ENCODE data around the gene ELMO1. TPM values are rescaled to one million over a fixed set of nuclear protein-coding genes. Genes with fewer than 3 reads are reported as not detected.

The ELMO1 gene
- total RNA-seq, 1 experiment from 2014 or later, result 7.8 TPM

DNA sequence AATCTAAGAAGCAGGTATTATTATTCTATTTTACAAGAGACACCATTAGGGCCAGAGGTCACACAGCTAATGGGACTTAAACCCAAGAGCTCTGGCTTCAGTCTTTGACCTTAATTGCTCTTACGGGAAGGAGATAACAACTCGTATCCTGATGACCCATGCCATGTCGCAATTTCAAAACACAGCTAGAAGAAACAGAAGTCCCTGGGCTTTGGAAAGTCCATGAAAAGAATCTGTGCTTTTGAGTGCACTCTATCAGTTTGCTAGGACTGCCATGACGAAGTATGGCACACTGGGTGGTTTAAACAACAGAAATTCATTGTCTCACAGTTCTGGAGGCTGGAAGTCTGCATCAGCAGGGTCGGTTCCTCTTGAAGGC is 476.5 kb downstream of the ELMO1 start:
- WGBS (ENCODE audit: extremely low coverage, insufficient read length, low lambda C conversion rate), result no CpG with 5 or more reads among the region's 5 CpGs
- H3K23me2 ChIP-seq (ENCODE audit: insufficient read length, low read depth, low read length, poor library complexity, severe bottlenecking), result no peaks in the 10 kb centered on the region
- no peak overlapping the region for H3K23ac ChIP-seq (ENCODE audit: insufficient read length, low read depth, low read length)
- H3K79me1 ChIP-seq (ENCODE audit: insufficient read depth, low read depth, low read length, poor library complexity, severe bottlenecking), result no peaks in the 10 kb centered on the region
- no peak overlapping the region for H2BK15ac ChIP-seq (ENCODE audit: low read depth, low read length)
- Mint-ChIP-seq H3K4me1 (peaks cover 3 to 4% of the 10 kb centered on the region in 2 experiments), H3K27me3 (ENCODE audit: low read depth) (no peaks in the 10 kb centered on the region), H3K4me3 (no peak overlapping the region), H3K36me3 (ENCODE audit: insufficient read depth in 1 of 3, low read depth in 3 of 3) (peaks cover 0 to 3% (median 0%) of the 10 kb centered on the region in 3 experiments; a peak in 2 of 7 replicates), H3K27ac (no peak overlapping the region), H3K9me3 (peaks cover 0 to 2% of the 10 kb centered on the region in 2 experiments; a peak in 2 of 5 replicates)
- no peak overlapping the region for H3K4me2 ChIP-seq (ENCODE audit: insufficient read depth, insufficient read length, low read length)
- H3K27ac ChIP-seq (ENCODE audit: insufficient read length, low read depth, low read length), result no peak overlapping the region
- H3K9ac ChIP-seq (ENCODE audit: extremely low read depth, insufficient read length, low read length), result no peak overlapping the region
- H2BK12ac ChIP-seq (ENCODE audit: insufficient read length, low read depth, low read length), result no peak overlapping the region
- no peak overlapping the region for H4K91ac ChIP-seq (ENCODE audit: insufficient read length, low read depth, low read length)
- H2AK5ac ChIP-seq (ENCODE audit: insufficient read length, low read length), result no peak overlapping the region
- H3K27me3 ChIP-seq (ENCODE audit: insufficient read depth, low read length), result no peaks in the 10 kb centered on the region
- no peak for DNase-seq
- no peak overlapping the region for H2BK20ac ChIP-seq (ENCODE audit: low read depth, low read length, poor library complexity, severe bottlenecking)
- no peaks in the 10 kb centered on the region for H3K4me1 ChIP-seq (ENCODE audit: insufficient read depth, low read length)
- H4K8ac ChIP-seq (replicated peaks; ENCODE audit: insufficient read length, low read depth, low read length), result no peak overlapping the region
- no peak overlapping the region for H3K18ac ChIP-seq (ENCODE audit: insufficient read length, low read depth, low read length)
- no peak overlapping the region for H4K5ac ChIP-seq (ENCODE audit: insufficient read length, low read depth, low read length)
- no peaks in the 10 kb centered on the region for H4K20me1 ChIP-seq (ENCODE audit: control insufficient read depth, insufficient read depth, insufficient read length)
- H3K4ac ChIP-seq (ENCODE audit: low read depth, low read length), result no peak overlapping the region
- H2BK5ac ChIP-seq (ENCODE audit: insufficient read length, low read length), result no peak overlapping the region
- H3K79me2 ChIP-seq (ENCODE audit: insufficient read depth, low read length), result no peaks in the 10 kb centered on the region
- H3T11ph ChIP-seq (ENCODE audit: low read length), result no peak overlapping the region
- no peak overlapping the region for H2BK120ac ChIP-seq (ENCODE audit: low read depth, low read length, poor library complexity, severe bottlenecking)
- no peak overlapping the region for H2AFZ ChIP-seq (ENCODE audit: low read length)
- no peak overlapping the region for H3K14ac ChIP-seq (ENCODE audit: insufficient read depth, low read length)
- H3K56ac ChIP-seq (ENCODE audit: insufficient read length, low read depth, low read length), result no peak overlapping the region
- TF ChIP-seq, protein P1, sequence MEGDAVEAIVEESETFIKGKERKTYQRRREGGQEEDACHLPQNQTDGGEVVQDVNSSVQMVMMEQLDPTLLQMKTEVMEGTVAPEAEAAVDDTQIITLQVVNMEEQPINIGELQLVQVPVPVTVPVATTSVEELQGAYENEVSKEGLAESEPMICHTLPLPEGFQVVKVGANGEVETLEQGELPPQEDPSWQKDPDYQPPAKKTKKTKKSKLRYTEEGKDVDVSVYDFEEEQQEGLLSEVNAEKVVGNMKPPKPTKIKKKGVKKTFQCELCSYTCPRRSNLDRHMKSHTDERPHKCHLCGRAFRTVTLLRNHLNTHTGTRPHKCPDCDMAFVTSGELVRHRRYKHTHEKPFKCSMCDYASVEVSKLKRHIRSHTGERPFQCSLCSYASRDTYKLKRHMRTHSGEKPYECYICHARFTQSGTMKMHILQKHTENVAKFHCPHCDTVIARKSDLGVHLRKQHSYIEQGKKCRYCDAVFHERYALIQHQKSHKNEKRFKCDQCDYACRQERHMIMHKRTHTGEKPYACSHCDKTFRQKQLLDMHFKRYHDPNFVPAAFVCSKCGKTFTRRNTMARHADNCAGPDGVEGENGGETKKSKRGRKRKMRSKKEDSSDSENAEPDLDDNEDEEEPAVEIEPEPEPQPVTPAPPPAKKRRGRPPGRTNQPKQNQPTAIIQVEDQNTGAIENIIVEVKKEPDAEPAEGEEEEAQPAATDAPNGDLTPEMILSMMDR (conservative IDR thresholded peaks at IDR 0.05), result no peak
- no peaks in the 10 kb centered on the region for H3K9me3 ChIP-seq (ENCODE audit: control insufficient read depth, low read depth, low read length)
